Measurements from ENCODE around the gene KRT17.
"Not testable (repeated sequence)": the region's sequence is repeated elsewhere in the genome, so short reads cannot be mapped to it uniquely, and the experiment has no call there.

The KRT17 gene

DNA sequence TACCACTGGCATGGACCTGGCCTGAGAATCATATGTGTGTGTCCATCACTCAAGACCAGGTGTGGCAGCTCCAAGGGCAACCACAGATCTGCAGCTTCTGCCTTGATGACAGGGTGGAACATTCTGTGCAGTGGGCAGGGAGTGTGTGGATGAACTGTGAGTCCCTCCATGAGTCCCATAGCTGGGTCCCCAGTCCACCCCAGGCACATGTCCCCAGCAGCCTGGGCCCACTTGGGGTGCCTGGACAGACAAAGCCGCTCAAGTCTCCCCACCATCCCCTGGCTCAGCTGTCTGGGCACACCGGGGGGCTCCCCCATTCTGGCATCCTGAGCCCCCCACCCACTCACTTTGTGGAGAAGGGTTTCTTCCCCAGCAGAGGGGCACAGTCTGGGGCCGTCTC is 7.2 kb downstream of the KRT17 start:
- H3K27ac ChIP-seq (ENCODE audit: insufficient read depth in 1 of 2, low read depth in 1 of 2, low read length in 2 of 2, poor library complexity in 1 of 2, severe bottlenecking in 2 of 2): no peak overlapping the region
- DNase-seq: no peak
- 95% methylated on average over 3 of the region's 3 CpGs for WGBS (ENCODE audit: insufficient coverage)
- H3K27me3 ChIP-seq (replicated peaks in 2 of 5; ENCODE audit: control insufficient read depth in 4 of 5, insufficient read depth in 5 of 5, low read length in 4 of 5): peaks cover 0 to 3% (median 0%) of the 10 kb centered on the region in 5 experiments
- ChIA-PET POLR2A (no interaction called here), CTCF (interaction anchor here (1.2 kb wide), 1 partner anchor 39 kb away, joined by 3 read pairs; no protein-coding TSS in a partner anchor)
- H3K4me3 ChIP-seq (ENCODE audit: control insufficient read depth in 1 of 7, extremely low read depth in 1 of 7, insufficient read depth in 4 of 7, low read depth in 2 of 7, low read length in 6 of 7): no peak overlapping the region
- no peaks in the 10 kb centered on the region for H3K4me1 ChIP-seq (ENCODE audit: control extremely low read depth in 1 of 4, control insufficient read depth in 4 of 4, insufficient read depth in 4 of 4, low read length in 3 of 4)
- H3K36me3 ChIP-seq (ENCODE audit: control insufficient read depth in 4 of 4, insufficient read depth in 4 of 4, low read length in 3 of 4): no peaks in the 10 kb centered on the region
- H3K9me3 ChIP-seq (ENCODE audit: control extremely low read depth in 1 of 5, control insufficient read depth in 4 of 5, insufficient read depth in 2 of 5, low read depth in 1 of 5, low read length in 4 of 5): no peaks in the 10 kb centered on the region

DNA sequence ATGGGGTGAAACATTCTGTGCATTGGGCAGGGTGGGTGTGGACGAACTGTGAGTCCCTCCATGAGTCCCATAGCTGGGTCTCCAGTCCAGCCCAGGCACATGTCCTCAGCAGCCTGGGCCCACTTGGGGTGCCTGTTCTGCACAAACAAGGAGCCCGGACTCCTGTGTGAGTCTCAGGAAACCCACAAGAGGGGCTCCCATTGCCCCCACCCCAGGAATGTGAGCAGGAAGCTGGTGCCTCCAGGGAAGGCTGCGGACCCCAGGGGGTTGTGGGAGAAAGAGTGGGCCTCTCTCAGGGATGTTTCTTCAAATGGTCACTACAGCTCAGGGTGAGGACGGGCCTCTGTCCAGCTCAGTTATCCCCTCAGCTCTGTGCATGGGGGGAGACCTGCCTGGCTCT is 7.9 kb downstream of the KRT17 start:
- CTCF ChIA-PET: interaction anchor here (1.2 kb wide), 1 partner anchor 38 kb away, joined by 3 read pairs; no protein-coding TSS in a partner anchor
- H3K27me3 ChIP-seq (replicated peaks in 2 of 5; ENCODE audit: control insufficient read depth in 4 of 5, insufficient read depth in 5 of 5, low read length in 4 of 5); H3K27ac ChIP-seq (ENCODE audit: insufficient read depth in 1 of 2, low read depth in 1 of 2, low read length in 2 of 2, poor library complexity in 1 of 2, severe bottlenecking in 2 of 2); H3K4me3 ChIP-seq (ENCODE audit: control insufficient read depth in 1 of 7, extremely low read depth in 1 of 7, insufficient read depth in 4 of 7, low read depth in 2 of 7, low read length in 6 of 7); H3K36me3 ChIP-seq (ENCODE audit: control insufficient read depth in 4 of 4, insufficient read depth in 4 of 4, low read length in 3 of 4); POLR2A ChIA-PET; H3K9me3 ChIP-seq (ENCODE audit: control extremely low read depth in 1 of 5, control insufficient read depth in 4 of 5, insufficient read depth in 2 of 5, low read depth in 1 of 5, low read length in 4 of 5); H3K4me1 ChIP-seq (ENCODE audit: control extremely low read depth in 1 of 4, control insufficient read depth in 4 of 4, insufficient read depth in 4 of 4, low read length in 3 of 4); DNase-seq: not testable (repeated sequence)
- WGBS (ENCODE audit: insufficient coverage): 100% methylated on average over 3 of the region's 4 CpGs

DNA sequence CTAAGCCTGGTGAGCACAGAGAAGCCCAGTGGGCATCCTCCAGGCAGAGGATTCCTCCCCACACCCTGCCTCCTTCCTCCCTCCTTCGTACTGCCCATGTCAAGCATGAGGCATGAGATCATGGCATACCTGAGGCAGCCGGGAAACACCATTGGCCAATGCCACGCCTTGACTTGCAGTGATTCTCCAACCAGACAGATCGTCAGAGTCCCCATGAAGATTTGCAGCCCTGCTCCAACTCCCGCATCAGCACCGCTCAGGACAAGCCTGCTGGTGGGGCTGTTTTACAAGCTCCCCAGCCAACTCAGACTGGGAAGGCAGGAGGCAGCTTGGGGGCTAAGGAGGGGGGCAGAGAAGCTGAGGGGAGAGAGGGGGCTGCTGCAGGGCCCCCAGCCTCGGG is 8.9 kb downstream of the KRT17 start:
- no peaks in the 10 kb centered on the region for H3K4me1 ChIP-seq (ENCODE audit: control extremely low read depth in 1 of 4, control insufficient read depth in 4 of 4, insufficient read depth in 4 of 4, low read length in 3 of 4)
- POLR2A ChIA-PET: no interaction called here
- CTCF ChIA-PET: no interaction called here
- peaks cover 0 to 6% (median 0%) of the 10 kb centered on the region in 5 experiments for H3K27me3 ChIP-seq (replicated peaks in 2 of 5; ENCODE audit: control insufficient read depth in 4 of 5, insufficient read depth in 5 of 5, low read length in 4 of 5)
- 69% methylated on average over 4 of the region's 7 CpGs for WGBS (ENCODE audit: insufficient coverage)
- no peak overlapping the region for H3K4me3 ChIP-seq (ENCODE audit: control insufficient read depth in 1 of 7, extremely low read depth in 1 of 7, insufficient read depth in 4 of 7, low read depth in 2 of 7, low read length in 6 of 7)
- no peak for DNase-seq
- H3K9me3 ChIP-seq (ENCODE audit: control extremely low read depth in 1 of 5, control insufficient read depth in 4 of 5, insufficient read depth in 2 of 5, low read depth in 1 of 5, low read length in 4 of 5): no peaks in the 10 kb centered on the region
- H3K36me3 ChIP-seq (ENCODE audit: control insufficient read depth in 4 of 4, insufficient read depth in 4 of 4, low read length in 3 of 4): no peaks in the 10 kb centered on the region
- H3K27ac ChIP-seq (ENCODE audit: insufficient read depth in 1 of 2, low read depth in 1 of 2, low read length in 2 of 2, poor library complexity in 1 of 2, severe bottlenecking in 2 of 2): no peak overlapping the region

DNA sequence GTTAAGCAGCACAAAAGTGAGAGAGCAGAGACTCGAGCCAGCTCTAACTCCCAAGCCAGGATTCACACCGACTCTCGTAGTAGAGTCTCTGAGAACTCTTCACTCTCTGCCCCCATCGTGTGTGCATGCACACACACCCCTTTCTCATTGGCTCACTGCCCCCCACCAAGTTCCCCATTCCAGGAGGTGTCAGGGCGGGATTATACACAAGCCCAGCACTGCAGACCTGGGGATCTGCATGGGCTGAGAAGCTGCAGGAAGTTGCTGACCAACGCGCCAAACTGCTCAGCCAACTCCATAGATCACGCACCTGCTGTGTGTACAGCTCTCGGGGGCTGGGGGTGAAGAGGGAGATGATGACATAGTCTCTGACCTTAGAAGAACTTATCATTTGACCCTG is 9.6 kb downstream of the KRT17 start:
- H3K4me3 ChIP-seq (ENCODE audit: control insufficient read depth in 1 of 7, extremely low read depth in 1 of 7, insufficient read depth in 4 of 7, low read depth in 2 of 7, low read length in 6 of 7); H3K9me3 ChIP-seq (ENCODE audit: control extremely low read depth in 1 of 5, control insufficient read depth in 4 of 5, insufficient read depth in 2 of 5, low read depth in 1 of 5, low read length in 4 of 5); H3K27ac ChIP-seq (ENCODE audit: insufficient read depth in 1 of 2, low read depth in 1 of 2, low read length in 2 of 2, poor library complexity in 1 of 2, severe bottlenecking in 2 of 2); H3K4me1 ChIP-seq (ENCODE audit: control extremely low read depth in 1 of 4, control insufficient read depth in 4 of 4, insufficient read depth in 4 of 4, low read length in 3 of 4); POLR2A ChIA-PET; H3K36me3 ChIP-seq (ENCODE audit: control insufficient read depth in 4 of 4, insufficient read depth in 4 of 4, low read length in 3 of 4); H3K27me3 ChIP-seq (replicated peaks in 2 of 5; ENCODE audit: control insufficient read depth in 4 of 5, insufficient read depth in 5 of 5, low read length in 4 of 5); CTCF ChIA-PET: not testable (repeated sequence)
- peak in 2 of 3 donors; percentile 28 to 38 for DNase-seq
- WGBS (ENCODE audit: insufficient coverage): 56% methylated on average over 5 of the region's 9 CpGs

DNA sequence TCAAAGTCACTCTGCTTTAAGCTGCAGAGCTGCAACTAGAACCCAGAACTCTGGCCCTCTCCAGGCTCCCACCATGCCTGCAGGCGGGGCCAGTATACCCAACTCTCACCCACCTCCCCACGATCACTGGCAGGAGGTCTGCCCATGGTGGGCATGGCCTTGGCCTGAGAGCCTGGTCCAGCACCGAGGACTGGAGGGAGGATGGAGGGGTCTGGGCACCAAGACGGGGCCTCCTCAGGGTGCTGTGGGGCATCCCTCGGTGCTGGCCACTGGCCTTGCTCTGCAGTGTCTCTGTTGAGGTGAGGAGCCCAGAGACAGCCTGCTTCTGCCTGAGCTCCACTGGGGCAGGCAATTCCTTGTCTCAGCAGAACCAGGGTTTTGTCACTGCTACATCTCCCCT is 10.3 kb downstream of the KRT17 start:
- ChIA-PET POLR2A (no interaction called here), CTCF (no interaction called here)
- H3K27me3 ChIP-seq (replicated peaks in 2 of 5; ENCODE audit: control insufficient read depth in 4 of 5, insufficient read depth in 5 of 5, low read length in 4 of 5): peaks cover 0 to 6% (median 3%) of the 10 kb centered on the region in 5 experiments
- no peaks in the 10 kb centered on the region for H3K4me1 ChIP-seq (ENCODE audit: control extremely low read depth in 1 of 4, control insufficient read depth in 4 of 4, insufficient read depth in 4 of 4, low read length in 3 of 4)
- H3K4me3 ChIP-seq (ENCODE audit: control insufficient read depth in 1 of 7, extremely low read depth in 1 of 7, insufficient read depth in 4 of 7, low read depth in 2 of 7, low read length in 6 of 7): no peak overlapping the region
- WGBS (ENCODE audit: insufficient coverage): 97% methylated on average over 3 of the region's 5 CpGs
- DNase-seq: no peak
- no peaks in the 10 kb centered on the region for H3K9me3 ChIP-seq (ENCODE audit: control extremely low read depth in 1 of 5, control insufficient read depth in 4 of 5, insufficient read depth in 2 of 5, low read depth in 1 of 5, low read length in 4 of 5)
- H3K27ac ChIP-seq (ENCODE audit: insufficient read depth in 1 of 2, low read depth in 1 of 2, low read length in 2 of 2, poor library complexity in 1 of 2, severe bottlenecking in 2 of 2): no peak overlapping the region
- H3K36me3 ChIP-seq (ENCODE audit: control insufficient read depth in 4 of 4, insufficient read depth in 4 of 4, low read length in 3 of 4): no peaks in the 10 kb centered on the region

DNA sequence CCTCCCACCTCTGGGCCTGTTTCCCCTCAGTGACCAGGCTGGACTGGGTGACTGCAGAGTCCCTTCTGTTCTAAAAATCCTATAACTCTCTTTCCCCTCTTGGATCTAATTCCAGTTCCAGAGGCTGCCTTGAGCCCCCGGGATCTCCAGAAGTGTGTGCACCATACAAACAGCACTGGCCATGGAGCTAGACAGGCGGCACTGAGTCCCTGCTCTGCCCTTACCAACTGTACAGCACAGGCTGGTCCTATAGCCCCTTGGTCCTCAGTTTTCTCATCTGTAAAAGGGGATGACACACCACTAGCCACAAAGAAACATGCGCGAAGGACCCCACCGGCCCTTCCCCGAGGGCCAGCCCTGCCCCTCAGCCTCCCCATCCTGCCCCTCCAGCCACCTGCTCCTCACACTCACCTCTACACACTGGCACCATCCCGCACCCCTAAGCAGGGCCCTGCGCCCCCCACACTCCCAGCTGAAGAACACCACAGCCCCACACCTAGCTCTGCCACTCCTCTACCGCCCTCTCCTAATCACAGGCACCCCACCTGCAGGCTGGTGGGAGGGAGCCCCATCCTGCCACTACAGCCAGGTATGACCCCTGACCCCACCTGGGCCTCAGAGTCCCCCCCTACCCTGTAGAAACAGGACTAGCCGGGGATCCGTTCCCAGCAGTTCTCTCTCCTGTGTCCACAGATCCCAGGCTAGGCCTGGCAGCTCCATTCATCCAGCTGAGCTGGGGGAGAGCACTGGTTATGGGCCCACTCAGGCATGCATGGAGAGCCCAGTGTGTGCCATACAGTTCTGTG is 10.9 kb downstream of the KRT17 start:
- H3K27me3 ChIP-seq (replicated peaks in 2 of 5; ENCODE audit: control insufficient read depth in 4 of 5, insufficient read depth in 5 of 5, low read length in 4 of 5): peaks cover 0 to 6% (median 3%) of the 10 kb centered on the region in 5 experiments
- no peak overlapping the region for H3K4me3 ChIP-seq (ENCODE audit: control insufficient read depth in 1 of 7, extremely low read depth in 1 of 7, insufficient read depth in 4 of 7, low read depth in 2 of 7, low read length in 6 of 7)
- ChIA-PET POLR2A (no interaction called here), CTCF (no interaction called here)
- H3K4me1 ChIP-seq (ENCODE audit: control extremely low read depth in 1 of 4, control insufficient read depth in 4 of 4, insufficient read depth in 4 of 4, low read length in 3 of 4): no peaks in the 10 kb centered on the region
- H3K36me3 ChIP-seq (ENCODE audit: control insufficient read depth in 4 of 4, insufficient read depth in 4 of 4, low read length in 3 of 4): no peaks in the 10 kb centered on the region
- H3K27ac ChIP-seq (ENCODE audit: insufficient read depth in 1 of 2, low read depth in 1 of 2, low read length in 2 of 2, poor library complexity in 1 of 2, severe bottlenecking in 2 of 2): no peak overlapping the region
- DNase-seq: no peak
- H3K9me3 ChIP-seq (ENCODE audit: control extremely low read depth in 1 of 5, control insufficient read depth in 4 of 5, insufficient read depth in 2 of 5, low read depth in 1 of 5, low read length in 4 of 5): no peaks in the 10 kb centered on the region
- WGBS (ENCODE audit: insufficient coverage): 95% methylated on average over 7 of the region's 11 CpGs

DNA sequence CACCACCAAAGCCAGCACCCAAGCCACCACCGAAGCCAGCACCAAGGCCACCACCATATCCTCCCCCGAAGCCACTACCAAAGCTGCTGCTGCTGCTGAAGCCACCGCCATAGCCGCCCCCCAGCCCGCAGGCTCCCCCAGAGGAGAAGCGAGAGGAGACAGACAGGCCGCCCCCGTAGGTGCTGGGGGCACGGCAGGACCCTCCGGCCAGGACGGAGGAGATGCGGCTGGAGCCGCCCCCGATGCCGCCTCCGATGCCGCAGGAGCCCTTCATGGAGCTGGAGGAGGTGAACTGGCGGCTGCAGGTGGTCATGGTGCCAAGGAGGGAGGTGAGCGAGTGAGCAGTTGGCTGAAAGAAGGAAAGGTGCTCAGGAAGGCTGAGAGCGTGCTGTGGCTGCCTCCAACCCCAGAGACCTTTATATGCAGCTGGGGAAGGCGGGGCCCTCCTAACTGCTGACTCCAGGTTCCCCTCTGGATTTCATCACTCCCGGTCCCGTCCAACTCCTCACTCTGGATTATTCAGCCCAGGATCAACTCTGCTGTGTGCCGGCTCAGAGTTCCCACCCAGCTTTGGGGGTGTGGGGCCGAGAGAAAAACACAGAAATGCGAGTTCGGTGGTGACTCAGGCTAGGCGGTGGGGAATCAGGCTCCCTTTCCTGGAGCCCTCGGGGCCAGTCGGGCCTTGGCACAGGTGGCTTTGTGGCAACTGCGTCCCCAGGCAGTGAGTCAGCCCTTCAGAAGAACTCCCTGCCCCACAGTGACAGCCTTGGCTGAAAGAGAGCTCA is 11.8 kb downstream of the KRT17 start, which contains the start of gene KRT16:
TSS of gene KRT16 (minus strand) at position 392 of the 785 bp plus-strand sequence. CDS start at position 313, 79 bp downstream.
- H3K36me3 ChIP-seq (ENCODE audit: control insufficient read depth in 4 of 4, insufficient read depth in 4 of 4, low read length in 3 of 4); H3K27ac ChIP-seq (ENCODE audit: insufficient read depth in 1 of 2, low read depth in 1 of 2, low read length in 2 of 2, poor library complexity in 1 of 2, severe bottlenecking in 2 of 2); H3K9me3 ChIP-seq (ENCODE audit: control extremely low read depth in 1 of 5, control insufficient read depth in 4 of 5, insufficient read depth in 2 of 5, low read depth in 1 of 5, low read length in 4 of 5); CTCF ChIA-PET; H3K4me1 ChIP-seq (ENCODE audit: control extremely low read depth in 1 of 4, control insufficient read depth in 4 of 4, insufficient read depth in 4 of 4, low read length in 3 of 4); H3K4me3 ChIP-seq (ENCODE audit: control insufficient read depth in 1 of 7, extremely low read depth in 1 of 7, insufficient read depth in 4 of 7, low read depth in 2 of 7, low read length in 6 of 7); H3K27me3 ChIP-seq (replicated peaks in 2 of 5; ENCODE audit: control insufficient read depth in 4 of 5, insufficient read depth in 5 of 5, low read length in 4 of 5); POLR2A ChIA-PET: not testable (repeated sequence)
- DNase-seq: peak in 2 of 3 donors; percentile 13 to 16
- 93% methylated on average over 25 of the region's 31 CpGs for WGBS (ENCODE audit: insufficient coverage)

Data from common myeloid progenitor, CD34-positive (primary cell).